UCSD-AML1 (cell line): Measurements from ENCODE around the gene RAB40A.

Experiments
- DNase-seq: peaks from one replicate; lab custom pipeline; 2025; ENCODE audit not compliant: unreplicated experiment; lab: John Stamatoyannopoulos, UW

Gene RAB40A

DNA sequence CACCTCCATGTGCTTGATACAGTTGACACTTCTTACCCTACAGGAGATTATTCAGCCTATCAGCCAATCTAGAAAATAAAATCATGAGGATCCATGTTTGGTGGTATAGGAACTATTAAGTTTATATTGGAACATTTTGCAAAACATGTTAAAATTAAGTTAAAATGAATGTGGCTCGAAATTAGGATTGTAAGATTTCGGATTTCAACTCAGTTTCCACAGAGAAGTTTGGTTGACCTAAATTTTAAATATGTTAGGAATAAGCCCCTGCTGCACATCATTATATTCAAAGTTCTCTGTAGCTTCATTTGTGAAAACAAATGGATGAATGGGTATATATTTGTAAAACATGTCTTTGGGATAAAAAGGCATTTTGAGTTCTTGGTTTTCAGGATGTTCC, at the start of gene RAB40A:
Gene RAB40A (minus strand): TSS at position 101 of the 400 bp plus-strand sequence. CDS start 18,733 bp downstream, outside the sequence.
- DNase-seq: no peak

DNA sequence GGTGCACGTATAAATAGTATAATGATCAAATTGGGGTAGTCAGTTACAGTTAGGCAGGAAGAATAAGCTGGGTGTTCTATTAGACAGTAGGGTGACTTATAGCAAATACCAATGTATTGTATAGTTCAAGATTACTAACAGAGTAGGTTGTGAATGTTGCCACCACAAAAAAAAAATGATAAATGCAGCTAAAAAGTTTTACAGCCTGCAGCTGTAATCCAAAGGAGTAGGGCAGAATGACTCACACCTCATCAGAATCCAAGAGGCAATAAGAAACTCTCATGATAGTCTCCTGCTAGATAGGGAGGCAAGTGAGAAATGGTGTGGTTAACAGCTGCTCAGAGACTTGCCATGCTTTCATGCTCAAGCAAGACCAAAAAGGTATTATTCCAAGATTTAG, 46.5 kb upstream of the RAB40A start:
- no peak for DNase-seq

DNA sequence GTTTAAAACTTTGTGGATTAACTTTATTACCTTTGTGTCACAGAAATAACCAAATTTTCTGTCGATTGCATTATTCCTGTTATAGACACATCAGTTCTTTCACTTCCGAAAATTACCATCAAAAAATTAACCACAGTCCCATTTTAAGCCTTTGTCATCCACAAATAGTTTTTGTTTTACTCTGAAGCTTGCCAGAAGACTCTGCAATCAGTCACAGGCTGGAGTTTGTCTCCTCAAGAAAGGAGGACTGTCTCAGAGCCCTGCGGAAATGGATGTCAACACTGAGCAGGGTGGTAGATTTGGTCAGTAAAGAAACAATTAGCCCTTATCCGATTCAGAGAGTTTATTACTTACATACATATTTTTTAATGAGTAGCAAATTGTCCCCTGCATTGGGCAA, 45.9 kb upstream of the RAB40A start:
- DNase-seq: no peak

GRCh38 chrX:103562801-103563200, 43.5 kb upstream of the RAB40A start:
- no peak for DNase-seq

GRCh38 chrX:103560256-103560655, 41.0 kb upstream of the RAB40A start:
- no peak for DNase-seq

DNA sequence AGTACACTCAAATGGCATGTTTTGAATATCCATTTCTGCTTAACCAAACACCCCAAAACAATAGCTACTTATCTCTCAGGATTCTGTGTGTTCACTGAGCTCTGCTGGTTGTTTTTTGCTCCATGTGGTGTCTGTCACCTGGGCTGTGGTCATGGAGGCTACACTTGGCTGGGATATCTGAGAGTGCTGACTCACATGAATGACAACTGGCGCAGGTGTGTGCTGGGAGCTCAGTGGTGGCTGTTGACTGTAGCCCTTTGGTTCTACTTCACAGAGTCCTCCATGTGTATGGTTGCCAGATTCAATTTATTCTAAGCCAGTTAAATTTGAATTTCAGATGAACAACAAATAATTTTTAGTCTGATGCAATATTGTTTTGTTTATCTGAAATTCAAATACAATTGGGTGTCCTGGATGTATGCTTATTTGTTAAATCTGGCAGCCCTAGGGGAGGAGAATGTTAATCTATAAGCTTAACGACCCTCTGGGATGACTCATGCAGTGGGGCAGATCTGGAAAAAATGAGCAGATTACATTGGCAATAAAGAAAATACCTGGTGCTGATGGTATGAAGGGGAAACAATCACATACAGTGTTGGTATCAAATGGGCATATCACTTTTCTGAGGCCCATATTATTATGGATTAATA, 37.8 kb upstream of the RAB40A start:
- no peak for DNase-seq

DNA sequence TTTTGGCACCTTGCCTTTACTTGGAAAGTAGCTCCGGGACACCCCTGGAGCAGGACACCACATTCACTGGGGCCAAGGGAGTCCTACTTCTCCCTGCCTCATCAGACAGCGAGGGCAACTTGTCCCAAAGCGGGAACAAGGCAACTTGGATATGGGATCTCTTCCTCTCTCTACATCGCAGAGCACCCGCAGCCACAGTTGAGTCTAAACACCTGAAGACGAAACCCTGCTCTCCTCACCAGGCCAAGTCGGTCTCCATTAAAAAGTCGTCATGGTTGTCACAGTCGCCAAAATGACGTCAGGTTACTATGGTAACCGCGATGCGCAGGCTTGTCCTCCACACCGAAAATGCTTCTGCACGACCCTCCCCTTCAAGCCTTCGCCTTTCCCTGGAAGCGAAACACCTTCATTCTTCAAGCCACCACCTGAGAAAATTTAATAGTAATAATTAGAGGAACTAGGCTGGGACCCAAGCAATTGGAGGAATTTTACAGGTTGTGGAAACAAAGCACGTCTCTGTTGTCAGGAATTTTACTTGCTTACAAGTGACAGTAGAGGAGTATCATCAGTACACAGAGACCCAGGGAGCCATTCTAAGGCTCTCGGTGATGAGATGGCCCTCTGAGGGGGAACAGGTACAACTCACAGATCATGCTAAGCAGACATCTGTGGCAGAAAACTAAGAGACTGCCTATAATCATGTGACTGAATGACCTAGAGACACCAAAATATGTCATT, 35.6 kb upstream of the RAB40A start:
- DNase-seq: no peak

DNA sequence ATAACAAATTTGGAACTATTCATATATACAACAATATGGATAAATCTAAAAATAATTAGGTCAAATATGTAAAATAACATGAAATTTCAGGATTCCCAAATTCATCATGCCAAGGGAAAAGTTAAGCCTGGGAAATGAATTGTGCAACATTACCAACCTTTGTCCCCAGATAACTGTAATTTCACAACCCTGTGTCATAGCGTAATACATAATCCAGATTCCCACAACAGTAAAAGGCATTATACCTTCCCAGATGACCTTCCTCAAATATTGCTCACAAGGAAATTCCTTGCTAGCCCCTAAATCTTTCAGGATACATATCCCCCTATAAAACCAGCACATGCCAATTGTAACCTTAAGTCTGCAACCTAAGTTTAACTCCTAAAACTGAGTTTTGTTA, 32.9 kb upstream of the RAB40A start:
- DNase-seq: no peak

DNA sequence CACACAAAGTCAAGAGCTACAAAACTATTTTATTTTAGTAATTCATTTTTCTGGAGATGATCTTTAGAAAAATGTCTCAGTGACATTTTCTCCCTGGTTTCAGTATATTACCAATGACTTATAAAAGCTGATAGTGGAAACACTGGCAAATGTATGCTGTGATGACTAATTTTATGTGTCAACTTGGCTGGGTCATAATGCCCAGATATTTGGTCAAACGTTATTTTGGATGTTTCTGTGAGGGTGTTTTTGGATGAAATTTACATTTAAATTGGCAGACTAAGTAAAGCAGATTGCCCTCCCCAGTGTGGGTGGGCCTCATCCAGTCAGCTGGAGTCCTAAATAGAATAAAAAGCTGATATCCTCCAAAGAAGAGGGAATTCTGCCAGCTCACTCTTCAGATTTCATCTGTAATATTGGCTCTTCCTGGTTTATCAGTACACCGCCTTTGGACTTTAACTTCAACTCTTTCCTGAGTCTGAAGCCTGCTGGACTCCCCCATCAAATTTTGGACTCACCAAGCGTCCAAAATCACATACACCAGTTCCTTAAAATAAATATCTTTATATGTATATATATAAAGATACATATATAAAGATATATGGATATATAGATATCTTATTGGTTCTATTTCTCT, 31.2 kb upstream of the RAB40A start:
- no peak for DNase-seq

DNA sequence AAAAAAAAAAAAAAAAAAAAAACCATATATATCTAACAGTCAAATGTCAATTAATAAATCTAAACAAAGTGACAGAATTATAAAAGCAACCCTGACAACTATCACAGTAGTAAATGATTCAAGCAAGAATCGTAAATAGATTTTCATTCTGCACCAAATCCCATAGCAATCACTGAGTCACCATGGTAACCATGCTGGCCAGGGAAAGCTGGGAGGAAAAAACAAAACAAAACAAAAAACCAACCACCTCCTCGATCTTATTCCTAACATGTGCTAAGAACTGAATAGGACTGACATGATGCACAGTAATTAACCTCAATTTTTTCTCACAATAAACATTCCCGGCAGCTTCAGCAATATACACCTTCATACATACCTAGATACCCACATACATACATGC, 30.6 kb upstream of the RAB40A start:
- DNase-seq: no peak

DNA sequence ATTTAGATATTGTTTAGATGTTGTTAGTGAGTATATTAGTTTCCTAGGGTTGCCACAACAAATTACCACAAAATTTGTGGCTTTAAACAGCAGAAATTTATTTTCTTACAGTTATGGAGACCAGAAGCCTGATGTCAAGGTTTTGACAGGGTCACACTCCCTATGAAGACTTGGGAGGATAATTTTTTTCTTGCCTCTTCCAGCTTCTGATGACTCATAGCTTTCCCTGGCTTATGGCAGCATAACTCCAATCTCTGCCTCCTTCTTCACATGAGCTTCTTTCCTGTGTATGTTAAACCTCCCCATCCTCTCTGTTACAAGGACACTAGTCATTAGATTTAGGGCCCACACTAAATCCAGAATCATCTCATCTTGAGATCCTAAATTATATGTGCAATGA, 20.9 kb upstream of the RAB40A start:
- DNase-seq: no peak

DNA sequence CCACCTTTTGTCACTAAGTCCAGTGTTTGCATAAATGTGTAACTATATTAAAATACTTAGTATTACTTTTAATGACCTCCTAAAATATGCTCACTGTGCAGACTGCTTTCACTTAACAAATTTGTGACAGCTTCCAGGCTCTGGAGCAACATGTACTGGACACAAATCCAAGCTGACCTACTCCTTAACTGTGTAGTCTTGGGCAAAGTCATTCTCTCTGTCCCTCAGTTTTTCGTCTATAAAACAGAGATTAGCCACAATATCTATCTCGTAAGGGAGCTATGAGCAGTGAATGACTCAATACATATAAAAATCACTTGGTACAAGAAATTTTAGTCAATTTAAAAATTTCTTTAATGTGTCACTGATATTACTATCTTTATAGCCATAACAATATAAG, 20.4 kb upstream of the RAB40A start:
- no peak for DNase-seq

GRCh38 chrX:103538728-103539127, 19.4 kb upstream of the RAB40A start:
- DNase-seq: no peak

DNA sequence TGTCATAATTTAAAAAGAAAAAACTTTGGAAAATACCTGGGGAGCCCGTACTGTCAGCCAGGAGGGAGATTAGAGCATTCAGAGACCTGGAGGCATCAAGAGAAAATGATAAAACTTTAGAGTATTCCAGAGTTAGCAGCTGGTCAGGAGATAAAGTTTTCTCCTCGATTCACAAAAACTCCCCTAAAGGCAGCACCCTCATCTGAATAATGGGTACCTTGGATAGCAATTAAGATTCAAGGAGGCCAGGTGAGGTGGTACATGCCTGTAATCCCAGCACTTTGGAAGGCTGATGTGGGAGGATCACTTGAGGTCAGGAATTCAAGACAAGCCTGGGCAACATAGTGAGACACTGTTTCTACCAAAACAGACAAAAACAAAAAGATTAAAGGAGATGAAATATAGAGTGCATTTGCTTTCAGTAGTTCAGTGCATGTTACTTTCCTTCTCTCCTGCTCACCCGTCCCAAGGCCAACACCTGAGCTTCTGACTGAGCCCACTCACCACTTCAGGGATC, 18.6 kb upstream of the RAB40A start:
- no peak for DNase-seq

DNA sequence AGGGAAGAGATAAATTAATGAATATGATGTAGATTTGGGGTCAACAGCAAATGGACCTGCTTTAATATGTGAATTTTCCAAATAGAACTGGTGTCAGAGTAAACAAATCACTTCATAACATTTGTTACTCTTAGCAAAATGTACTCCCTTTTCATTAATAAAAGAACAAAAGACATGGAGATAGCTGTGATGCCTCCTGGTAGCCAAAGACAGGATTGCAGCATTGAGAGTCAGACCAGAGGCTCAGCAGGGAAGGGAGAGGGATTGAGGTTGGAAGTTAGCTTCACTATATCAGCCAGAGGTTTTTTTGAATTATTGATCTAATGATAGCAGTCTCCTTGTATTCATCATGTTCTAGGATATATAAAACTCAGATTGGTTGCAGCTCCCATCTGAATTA, 17.4 kb upstream of the RAB40A start:
- no peak for DNase-seq

GRCh38 chrX:103536071-103536470, 16.8 kb upstream of the RAB40A start:
- no peak for DNase-seq

- no peak for DNase-seq
Observed at GRCh38 chrX:103535206-103535605, 15.9 kb upstream of the RAB40A start.

DNA sequence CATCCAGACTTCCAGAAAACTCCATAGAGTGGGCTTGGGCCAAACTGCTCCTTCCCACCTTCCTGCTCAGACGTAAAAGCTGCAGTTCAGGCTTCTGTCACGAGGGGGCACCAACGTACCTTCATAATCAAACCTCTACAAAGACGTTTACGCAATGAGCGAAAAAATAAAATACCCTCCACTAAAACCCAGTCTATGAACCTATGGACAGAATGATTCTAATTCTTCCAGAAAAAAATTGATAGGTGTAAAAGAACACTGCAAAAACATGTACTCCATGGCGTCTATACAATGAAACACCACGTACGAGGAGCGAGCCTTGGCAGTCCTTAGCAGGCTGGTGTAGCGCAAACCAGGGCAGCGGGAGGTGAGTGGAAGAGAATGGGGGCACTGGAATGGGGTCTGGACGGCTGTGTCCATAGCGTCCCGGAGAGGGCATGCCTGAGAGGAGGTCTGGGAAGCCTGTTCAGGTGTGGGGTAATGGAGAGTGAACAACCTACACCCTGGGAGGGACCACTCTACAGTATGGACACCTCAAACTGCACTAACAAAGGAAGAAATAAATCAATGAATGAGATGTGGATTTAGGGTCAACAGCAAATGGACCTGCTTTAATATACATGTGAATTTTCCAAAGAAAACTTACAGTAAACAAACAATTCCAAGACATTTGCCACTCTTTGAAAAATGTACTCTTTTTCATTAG, 14.4 kb upstream of the RAB40A start:
- peak; percentile 72 for DNase-seq

DNA sequence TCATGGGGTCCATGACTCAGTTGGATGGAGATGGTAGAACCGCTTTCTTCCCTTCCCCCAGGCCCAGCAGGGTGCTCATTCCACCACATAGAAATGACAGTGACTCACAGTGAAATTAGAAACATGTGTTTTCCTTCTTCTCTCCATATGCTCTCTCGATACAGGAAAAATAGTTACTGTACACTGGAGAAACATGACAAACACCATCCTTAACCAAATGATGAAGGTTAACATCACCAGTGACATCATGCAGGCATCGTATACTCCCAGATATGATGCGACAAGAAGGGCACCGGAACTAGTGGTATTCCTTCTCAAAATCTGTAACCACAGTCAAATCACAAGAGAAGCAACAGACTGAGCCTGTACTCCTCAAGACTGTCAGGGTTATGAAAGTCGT, 11.7 kb upstream of the RAB40A start:
- no peak for DNase-seq

DNA sequence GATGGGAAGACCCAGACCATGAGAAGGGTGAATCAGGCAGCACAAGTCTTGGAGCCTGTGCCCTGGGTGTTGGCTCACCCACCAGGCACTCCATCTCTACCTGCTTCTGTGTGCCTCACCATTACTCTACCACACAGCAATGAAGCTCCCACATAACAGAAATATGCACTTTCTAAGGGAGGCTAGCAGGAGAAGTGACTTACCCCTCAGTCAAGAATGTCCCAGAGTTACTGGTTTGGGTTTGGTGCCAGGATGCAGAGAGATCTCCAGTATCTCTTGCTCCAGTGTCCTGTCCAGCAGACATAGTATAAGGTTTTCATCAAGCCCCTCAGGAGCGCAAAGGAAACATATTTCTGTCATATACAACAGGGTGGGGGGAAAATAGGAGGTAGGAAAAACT, 11.3 kb upstream of the RAB40A start:
- no peak for DNase-seq

- DNase-seq: no peak
Observed at GRCh38 chrX:103529550-103529949, 10.3 kb upstream of the RAB40A start.

DNA sequence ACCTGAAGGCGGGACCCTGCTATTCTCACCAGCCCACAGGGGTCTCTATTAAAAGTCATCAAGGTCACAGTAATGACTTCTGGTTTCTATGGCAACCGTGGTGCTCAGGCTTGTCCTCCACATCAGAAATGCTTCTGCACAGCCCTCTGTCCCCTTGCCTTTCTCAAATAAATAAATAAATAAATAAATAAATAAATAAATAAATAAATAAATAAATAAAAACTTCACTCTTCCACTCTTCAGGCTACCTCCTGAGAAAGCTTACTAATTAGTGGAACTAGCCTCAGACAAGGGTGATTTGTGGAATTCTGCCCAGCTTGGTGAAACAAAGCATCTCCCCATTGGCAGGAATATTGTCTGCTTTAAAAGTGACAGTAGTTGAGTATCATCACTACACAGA, 5.5 kb upstream of the RAB40A start:
- no peak for DNase-seq
